ENCODE data around the gene CLIP4.

CLIP4 gene

DNA sequence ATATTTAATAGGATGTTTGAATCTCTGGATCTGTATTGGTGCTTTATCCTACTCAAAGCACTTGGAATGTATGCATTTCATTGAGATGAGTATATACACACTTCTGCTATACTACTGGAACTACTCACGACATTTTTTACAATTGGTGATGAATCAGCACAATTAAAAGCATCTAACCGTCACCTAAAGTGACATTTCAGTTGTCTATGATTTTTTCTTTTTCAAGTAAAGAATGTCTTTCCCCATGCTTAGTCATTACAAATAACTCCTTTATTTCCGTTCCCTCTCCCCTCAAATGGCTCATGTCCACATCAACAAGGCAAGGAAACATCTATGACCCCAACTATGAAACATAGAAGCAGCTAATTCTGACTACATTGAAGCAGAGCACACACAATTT is 77.3 kb downstream of the CLIP4 start:
- DNase-seq, result no peak

DNA sequence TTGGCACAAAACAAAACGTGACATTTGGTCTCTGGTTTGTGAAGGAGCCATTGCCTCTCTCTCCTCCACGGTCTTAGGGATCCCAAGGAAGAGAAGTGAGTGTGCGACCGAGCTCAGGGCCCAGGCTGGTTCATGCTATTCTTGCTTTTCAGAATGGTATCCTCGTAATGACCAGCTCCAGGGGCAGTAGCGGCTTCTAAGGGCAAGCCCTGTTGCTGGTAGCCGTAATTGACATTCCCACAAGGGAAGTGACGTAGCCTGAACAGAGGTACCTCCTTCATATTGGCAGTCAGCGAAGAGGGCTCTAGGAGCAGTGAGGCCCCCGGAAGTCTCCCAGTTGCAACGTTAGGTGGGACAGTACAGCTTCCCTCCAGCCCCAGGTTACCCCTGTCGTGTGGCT is 77.9 kb downstream of the CLIP4 start:
- no peak for DNase-seq

DNA sequence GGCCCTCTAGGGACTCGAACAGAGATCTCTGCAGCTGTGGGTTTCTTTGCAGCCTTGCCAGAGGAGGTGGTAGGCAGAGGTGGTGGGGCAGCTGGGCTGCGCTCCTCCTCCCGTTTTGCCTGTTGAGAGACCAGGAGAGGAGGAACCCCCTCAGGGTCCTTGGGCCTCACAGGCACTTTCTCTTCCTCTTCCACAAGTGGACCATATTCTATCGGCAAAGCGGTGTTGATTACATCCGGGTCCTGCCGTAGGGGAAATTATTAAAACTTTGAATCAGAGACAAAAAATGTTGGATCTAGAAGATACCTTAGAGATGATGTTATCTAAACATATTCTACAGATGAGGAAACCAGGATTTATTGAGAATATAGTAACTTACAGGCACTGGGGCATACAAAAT is 78.5 kb downstream of the CLIP4 start:
- no peak for DNase-seq

DNA sequence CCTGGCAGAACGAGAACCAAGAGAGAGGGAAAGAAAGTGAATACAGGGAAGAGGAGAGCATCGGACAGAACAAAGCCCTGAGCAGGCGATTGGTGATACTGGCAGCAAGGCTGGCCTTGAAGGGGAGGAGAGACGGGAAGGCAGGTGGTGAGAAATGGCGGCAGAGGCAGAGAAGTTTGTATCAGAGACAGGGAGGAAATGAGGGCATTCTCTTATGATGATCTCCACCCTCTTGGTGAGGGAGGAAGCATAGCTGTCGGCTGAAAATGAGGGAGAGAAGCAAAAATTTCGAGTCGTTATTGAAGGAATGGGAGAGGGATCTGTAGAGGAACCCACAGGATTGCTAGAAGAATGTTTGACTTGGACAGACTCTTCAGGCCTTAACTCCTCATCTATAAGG is 80.6 kb downstream of the CLIP4 start:
- DNase-seq, result no peak

- DNase-seq, result no peak
Measured at GRCh38 chr2:29196792-29197788, 81.9 kb downstream of the CLIP4 start.

GRCh38 chr2:29201979-29202378 is 86.8 kb downstream of the CLIP4 start:
- no peak for DNase-seq

- no peak for DNase-seq
Measured at GRCh38 chr2:29202819-29203495, 87.7 kb downstream of the CLIP4 start.

DNA sequence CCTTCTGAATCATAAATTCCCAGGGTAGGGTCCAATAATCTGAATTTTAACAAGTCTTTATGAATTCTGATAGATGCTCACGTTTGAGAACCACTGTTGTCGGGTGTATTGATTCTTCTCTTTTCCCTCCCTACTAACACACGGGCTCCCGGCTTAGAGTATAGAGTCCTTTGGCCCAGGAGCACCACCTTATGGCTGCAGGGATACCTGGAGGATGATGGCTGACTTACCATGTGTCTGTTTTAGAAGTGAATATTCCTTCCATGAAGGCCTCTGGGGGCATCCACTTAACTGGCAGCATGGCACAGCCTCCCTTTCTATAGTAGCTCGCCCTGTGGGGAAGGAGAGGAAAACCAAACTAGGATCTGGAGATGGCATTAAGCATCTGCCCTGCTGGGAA is 91.7 kb downstream of the CLIP4 start:
- no peak for DNase-seq

- DNase-seq, result no peak
Measured at GRCh38 chr2:29207352-29208148, 92.3 kb downstream of the CLIP4 start.

DNA sequence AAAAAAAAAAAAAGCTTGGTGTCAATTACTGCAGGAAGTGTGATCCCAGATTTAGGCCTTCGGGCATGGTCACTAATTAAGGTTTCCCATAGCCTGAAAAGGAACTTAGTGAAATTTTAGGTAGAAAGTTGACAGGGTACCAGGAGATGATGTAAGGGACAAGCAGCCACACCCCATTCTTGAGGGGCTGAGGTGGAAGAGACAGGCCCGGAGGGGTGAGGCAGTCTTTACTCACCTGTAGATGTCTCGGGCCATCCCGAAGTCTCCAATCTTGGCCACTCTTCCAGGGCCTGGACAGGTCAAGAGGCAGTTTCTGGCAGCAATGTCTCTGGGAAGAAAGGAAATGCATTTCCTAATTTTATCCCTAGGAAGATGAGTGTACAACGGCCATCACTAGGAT is 94.3 kb downstream of the CLIP4 start:
- DNase-seq, result no peak

DNA sequence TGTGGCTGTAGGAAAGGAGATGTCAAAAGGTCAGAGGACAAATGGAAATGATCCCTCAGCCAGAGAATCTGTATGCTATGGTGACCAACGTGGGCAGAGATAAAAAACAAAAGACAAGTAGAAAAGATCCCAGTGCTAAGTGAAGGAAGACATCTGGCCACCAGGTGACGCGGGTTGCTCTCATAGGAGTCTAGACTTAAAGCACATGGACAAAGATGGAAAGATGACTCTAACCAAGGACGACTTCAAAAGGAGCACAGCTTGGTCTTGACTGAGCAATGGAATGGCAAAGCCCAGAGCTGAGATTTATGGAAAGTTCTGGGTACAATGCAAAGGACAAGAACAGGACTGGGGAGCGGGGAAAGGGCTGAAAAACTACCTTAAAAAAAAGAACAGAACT is 96.8 kb downstream of the CLIP4 start:
- no peak for DNase-seq

- DNase-seq, result no peak
Measured at GRCh38 chr2:29213888-29214291, 98.7 kb downstream of the CLIP4 start.

- no peak for DNase-seq
Measured at GRCh38 chr2:29215073-29215472, 99.9 kb downstream of the CLIP4 start.

DNA sequence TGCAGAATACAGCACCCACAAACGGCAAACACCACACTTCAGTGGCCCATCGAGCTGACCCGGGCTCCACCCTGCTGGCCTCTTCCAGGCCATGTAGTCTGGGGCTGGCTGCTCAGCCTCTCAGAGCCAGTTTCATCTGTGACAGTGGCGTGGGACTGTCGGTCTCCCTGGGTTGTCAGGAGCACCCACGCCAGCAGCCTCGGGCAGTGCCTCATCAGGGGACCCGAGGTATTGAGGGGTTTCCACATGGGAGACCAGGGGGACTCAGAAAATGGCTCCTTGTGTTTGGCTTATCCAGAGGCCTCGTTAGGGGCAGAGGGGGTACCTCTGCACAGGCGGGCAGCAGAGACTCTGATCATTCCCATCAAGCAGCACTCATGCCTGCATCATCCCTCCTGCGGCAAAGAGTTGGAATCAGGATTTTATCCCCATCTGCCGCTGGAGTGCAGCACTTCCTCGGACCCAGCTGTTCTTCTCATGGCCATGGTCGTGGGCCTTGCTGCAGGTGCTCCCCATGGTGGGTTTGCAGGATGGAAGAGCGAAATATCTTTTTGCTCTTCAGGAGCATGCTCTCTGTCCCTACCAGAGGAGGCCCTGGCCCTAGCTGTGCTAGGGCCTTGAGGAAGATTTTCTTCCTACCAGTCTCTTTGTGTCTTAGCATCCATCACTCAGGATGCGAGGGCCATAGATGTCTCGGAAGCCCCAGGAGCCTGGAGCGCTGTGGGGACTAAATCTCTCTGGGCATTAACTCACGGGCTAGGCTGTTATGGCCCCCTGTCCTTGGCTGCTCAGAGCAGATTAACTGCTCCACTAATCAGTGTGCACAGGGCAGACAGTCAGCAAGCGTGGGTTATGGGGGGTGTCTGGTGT is 100.8 kb downstream of the CLIP4 start:
- no peak for DNase-seq

GRCh38 chr2:29216609-29216909 is 101.3 kb downstream of the CLIP4 start:
- no peak for DNase-seq

DNA sequence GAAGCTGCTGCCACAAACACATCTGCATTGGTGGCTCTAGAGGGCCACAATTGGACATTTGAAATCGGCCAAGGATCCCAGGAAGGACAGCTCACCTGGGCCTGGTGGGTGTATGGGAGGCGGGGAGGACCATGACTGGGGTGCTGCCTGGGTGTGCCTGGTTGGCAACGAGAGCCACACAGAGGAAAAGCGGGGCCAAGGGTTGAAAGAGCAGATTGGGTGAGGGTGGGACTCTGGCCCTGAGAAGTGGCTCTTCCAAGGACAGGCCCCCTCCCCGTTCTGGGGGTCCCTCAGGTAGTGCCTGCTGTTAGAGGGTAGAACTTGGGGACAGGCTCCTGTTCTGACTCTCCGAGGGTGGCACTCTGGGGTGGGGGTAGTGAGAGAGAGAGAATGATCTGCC is 102.9 kb downstream of the CLIP4 start:
- no peak for DNase-seq

GRCh38 chr2:29218550-29219125 is 103.4 kb downstream of the CLIP4 start:
- DNase-seq, result no peak

DNA sequence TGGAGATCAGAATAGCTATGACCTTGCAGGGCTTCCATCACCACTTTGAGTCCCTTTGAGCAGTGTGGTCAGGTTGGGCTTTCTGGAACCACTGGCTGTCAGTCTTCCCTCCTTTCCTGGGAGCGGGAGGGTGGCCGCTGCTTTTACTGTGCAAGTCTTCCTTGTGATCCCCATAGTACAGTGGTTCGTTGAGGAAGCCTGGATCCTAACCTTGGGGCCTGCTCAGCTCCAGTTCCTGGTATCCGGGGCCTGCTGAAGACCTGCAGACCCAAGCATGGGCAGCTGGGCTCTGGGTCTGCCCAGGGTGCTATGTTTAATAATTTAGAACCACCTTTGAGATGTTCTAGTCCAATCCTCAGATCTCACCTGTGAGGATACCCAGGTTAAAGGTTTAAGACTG is 104.2 kb downstream of the CLIP4 start:
- DNase-seq, result no peak

DNA sequence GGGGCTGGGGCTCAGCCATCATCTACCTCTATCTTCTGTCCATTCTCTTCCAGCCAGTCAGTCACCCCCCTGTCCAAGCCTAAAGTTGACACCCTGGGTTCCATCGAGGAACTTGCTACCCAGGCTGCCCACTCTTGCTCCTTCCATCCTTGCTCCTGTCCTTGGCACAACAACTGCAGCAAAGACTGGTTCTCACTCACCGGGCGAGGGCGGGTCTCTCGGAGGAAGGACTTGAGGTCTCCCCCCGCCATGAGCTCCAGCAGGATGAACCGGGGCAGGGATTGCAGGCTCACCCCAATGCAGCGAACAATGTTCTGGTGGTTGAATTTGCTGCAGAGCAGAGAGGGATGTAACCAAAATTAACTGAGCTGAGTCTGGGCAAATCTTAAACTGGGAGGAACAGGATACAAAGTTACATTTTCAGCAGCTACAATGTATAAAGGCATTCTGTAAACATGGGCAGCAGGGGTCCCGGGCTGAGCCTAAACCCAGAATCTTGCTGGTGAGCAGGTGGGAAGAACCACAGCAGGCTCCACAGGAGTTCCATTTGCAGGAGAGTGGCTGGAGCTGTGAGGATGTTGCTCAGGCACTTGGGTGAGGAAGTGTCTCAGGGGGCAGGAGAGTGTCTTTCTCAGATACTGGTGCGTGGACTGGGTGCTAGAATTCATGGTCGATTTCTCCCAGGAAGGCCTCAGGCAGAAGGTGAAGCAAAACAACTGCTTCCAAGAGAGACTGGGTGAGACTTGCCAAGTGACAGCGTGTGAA is 105.5 kb downstream of the CLIP4 start:
- no peak for DNase-seq

DNA sequence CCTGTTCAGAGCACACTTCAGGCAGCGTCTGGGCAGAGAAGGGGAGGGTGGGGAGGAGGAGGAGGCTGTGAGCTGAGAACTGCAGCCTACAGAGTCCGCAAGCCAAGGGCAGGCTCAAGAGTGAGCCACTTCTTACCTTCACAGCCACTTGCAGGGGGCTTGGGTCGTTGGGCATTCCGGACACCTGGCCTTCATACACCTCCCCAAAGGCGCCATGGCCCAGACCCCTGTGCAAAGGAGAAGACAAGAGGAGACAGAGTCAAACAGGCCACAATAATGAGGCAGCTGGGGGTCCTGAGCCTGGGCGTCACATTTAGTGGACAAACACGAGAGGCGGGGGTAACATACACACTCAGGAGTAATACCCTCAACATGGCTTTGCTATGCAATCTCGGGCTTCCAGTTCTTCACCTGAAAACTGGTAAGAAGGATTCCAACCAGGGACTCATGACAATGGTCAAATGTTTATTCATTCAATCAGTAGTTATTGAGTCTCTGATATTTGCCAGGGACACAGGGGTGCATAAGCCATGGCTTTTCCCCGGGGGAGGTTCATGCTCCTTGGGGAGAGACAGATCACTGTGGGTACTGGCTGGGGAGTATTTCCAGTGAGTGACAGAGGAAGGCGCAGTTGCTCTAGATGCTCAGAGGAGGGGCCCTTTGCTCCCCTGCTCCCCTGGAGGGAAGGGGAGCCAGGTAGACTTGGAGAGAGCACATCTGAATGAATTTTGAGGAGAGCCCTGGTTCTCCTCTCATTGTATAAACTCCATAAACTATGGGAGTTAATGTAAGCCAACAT is 107.4 kb downstream of the CLIP4 start:
- no peak for DNase-seq

DNA sequence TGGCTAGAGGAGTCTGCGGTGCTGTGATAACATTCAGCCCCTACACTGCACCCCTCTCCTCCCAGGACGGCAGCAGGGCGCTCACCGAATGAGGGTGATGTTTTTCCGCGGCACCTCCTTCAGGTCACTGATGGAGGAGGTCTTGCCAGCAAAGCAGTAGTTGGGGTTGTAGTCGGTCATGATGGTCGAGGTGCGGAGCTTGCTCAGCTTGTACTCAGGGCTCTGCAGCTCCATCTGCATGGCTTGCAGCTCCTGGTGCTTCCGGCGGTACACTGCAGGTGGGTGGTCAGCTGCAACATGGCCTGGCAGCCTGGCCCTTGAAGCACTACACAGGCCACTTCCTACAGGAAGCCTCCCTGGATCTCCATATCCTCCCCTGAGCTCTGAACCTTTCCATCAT is 108.0 kb downstream of the CLIP4 start:
- DNase-seq, result no peak
